Nucleus accumbens (tissue), 56 donors: ENCODE measurements around the gene BACH2.
"Not testable (repeated sequence)": the region's sequence is repeated elsewhere in the genome, so short reads cannot be mapped to it uniquely, and the experiment has no call there.

ENCODE experiments used
- DNase-seq, 56 donors: peaks; one replicate each; lab custom pipeline; 2025; lab: John Stamatoyannopoulos, UW

Gene BACH2

GRCh38 chr6:90080876-90081481 lies 215.7 kb downstream of the BACH2 start:
- DNase-seq = no peak

DNA sequence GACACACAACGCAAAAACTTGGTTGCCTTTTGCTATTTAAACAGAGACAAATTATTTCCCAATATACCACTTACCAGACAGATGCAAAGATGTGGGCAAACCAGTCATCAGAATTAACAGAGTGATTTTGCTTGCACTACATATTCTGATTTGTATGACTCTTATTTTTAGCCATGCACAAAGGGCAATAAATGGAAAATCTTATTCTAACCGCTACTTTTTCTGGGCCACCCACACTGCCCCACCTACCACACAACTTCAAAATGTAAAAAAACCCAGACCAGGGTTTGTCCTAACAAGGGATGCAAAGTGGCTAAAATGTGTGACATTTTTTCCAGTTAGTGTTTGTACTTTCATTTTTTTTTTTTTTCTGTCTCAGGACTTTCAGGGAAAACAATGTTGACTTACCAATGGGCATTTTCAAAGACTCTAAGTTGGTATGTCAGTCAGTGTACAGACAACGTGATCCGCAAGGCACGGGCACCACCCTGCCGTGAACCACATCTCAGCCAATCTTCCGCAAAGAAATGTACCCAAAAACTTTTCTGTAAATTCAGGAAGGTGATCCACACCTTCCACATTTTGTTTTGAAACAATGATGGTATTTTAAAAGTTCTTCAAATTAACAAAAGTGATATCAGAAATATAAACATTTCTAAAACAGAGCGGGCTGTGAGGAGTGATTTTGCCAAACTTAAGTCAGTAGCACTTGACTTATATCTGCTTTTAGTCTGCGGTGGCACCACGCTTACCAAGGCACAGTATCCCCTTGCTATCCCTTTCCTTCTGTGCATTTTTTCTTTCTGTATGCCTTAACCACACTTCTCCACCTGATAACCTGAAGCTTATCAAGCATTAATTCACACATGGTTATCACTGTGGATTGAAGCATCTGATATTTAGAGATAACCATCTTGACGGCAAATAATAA lies 216.8 kb downstream of the BACH2 start:
- DNase-seq = no peak

DNA sequence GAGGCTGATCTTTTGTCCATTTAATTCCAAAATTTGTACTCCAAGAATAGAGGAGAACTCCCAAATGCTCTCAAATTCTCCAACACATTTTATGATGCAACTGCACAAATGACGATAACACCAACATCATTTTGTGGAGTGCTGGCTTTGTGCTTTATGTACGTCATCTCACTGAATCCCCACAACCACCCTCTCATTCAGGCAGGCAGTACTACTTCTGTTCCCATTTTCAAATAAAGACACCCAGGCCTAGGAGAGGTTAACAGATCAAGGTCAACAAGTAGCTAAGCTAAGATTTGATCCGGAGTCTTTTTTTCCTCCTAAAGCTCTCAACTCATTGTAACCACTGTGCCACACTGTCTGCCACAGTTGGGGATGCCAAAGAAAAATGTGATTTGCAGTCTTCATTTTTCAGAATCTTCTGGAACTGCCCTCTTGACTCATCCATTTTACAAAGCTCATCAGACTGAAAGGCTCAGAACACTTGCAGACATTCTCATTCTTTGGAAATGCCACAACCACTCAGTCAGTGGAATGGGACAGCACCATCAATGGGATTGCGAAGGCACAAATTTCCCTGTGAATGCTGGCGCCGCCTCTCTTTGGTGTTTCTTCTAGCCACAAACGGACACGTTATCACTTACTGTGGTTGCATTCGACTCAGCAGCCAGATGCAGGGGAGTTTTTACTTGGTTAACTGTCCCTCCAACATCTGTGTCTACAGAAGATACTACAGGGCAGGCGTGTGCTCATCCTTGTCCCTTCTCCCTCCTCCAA lies 217.9 kb downstream of the BACH2 start:
- no peak for DNase-seq

DNA sequence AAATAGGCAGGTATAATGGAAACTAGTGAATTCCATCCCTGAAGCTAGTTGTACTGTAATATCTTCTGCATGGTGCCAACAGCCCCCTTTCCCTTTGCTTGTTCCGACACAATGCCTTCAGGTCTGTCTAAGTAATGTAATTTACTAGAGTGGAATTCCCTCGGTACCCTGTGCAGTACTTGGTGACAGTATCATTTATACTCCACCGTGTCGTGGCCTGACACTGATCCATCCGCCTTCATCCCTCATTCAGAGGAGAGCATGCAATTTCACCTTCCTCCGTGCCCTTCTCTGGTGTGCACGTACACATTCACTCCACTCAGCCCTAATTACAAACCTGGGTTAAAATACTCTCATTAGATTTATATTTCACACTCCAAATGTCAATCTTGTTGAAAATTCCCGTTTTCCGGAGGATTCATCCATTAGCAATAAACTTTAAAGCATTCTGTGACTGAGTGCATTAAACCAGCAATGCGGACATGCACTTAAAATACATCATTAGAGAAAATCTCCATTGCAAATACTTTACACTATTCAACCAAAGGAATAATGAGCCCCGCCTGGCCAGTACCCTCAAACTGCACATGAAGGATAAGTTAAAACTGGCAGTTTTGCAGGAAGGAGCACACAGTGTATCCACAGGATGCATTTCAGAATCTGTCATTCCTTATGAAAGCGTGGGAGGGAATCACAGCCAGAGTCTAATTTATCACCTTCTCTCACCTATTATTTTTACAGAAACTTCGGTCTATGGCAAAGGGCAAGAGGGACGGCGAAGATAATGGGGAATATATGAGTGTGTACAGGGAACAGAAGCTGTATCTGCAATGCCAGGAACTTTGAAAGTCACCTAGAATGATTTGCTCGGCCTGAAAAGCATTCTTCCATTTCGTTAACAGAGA lies 219.9 kb downstream of the BACH2 start:
- DNase-seq = no peak

DNA sequence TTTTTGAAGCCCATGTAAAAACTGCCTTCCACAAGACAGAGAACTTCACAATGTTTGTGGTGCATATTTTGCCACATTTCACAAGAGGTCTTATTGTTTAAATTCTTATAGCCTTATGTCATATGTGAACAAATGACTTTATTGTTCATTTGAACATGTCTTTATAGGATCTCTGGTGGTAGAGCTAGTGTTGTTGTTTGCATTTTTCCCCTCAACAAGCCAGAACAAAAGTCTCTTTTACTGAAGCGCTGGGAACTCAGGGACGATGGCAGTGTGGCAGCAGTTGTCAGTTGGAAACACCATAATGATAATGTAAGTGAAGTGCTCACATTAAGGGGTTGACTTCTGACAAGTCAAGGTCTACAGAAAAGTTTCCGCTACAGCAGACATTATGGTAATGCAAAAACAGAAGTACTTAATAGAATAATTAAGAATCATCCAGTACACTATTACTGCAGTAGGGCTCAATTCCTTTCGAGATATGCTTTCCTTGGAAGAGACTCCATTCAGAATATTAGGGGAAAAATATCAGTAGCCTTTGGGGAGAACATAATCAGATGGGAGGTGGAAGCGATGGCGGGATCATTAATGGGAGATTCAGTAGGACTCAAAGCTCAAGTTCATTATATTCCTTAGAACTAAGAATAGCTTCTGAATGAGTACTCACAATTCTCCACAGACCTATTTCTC lies 222.3 kb downstream of the BACH2 start:
- DNase-seq = peak in 19 of 56 donors; percentile 8 to 47 (median 24)

- no peak for DNase-seq
Observed at GRCh38 chr6:90072935-90073464, 223.6 kb downstream of the BACH2 start.

GRCh38 chr6:90072501-90072900 lies 224.1 kb downstream of the BACH2 start:
- DNase-seq = no peak

GRCh38 chr6:90068703-90069523 lies 227.7 kb downstream of the BACH2 start:
- peak in 1 of 56 donors; percentile 23 for DNase-seq

DNA sequence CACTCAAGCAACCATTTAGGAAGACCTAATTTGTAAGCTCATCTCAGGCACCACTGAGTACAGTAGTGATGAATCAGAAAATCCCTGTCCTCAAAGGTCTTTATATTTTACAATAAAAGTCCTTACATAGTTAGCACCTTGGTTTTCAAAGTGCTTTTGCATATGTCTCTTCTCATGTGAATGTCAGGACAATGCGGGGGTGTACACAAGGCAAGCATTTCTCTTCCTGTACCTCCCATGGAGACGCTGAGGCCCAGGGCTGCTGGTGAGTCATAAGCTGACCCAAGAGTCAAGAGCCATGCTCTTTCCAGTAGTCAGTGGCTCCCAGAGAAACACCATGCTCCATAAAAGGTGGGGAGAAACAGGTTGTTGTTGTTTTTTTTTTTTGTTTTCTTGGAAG lies 228.4 kb downstream of the BACH2 start:
- peak in 1 of 56 donors; percentile 15 for DNase-seq

GRCh38 chr6:90066697-90067096 lies 229.9 kb downstream of the BACH2 start:
- DNase-seq = no peak

GRCh38 chr6:90065173-90065572 lies 231.5 kb downstream of the BACH2 start:
- no peak for DNase-seq

DNA sequence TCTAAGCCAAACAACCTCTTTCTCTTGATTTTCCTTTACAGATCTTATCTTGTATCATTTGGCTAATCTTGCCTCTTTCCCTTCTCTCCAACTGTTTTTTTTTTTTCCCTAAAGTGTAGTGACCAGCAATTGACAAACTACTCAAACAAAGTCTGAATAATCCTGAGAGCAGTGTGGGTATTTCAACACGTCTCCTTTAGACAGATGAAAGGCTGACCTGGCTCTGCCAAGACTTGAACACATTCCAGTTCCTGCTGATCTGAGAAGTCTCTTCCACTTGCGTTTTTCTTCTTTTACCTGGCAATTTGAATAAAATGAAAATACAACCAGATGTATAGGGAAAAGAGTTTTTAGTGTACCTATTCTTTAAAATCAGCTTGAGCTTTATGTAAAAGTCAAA lies 234.0 kb downstream of the BACH2 start:
- no peak for DNase-seq

DNA sequence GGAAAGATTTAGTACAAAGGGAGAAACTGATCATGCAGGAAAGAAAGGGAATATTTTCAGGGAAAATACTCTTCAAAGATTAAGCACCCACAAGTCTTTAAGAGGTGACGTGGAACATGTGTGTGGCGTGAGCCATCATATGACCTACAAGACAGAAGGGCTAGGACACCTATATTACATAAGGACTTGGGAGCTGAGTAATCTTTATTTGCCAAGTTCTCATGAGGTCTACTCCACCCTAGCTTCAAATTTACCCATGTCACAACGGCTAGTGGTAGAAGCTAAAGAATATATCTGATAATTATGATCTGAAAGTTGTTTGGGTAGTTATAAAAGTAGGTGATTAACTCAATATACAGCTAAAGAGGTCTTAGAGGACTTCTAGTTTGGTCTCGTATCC lies 234.6 kb downstream of the BACH2 start:
- no peak for DNase-seq

DNA sequence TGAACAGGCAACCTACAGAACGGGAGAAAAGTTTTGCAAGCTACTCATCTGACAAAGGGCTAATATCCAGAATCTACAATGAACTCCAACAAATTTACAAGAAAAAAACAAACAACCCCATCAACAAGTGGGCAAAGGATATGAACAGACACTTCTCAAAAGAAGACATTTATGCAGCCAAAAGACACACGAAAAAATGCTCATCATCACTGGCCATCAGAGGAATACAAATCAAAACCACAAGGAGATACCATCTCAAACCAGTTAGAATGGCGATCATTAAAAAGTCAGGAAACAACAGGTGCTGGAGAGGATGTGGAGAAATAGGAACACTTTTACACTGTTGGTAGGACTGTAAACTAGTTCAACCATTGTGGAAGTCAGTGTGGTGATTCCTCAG lies 237.5 kb downstream of the BACH2 start:
- DNase-seq = not testable (repeated sequence)

GRCh38 chr6:90055924-90056323 lies 240.7 kb downstream of the BACH2 start:
- DNase-seq = not testable (repeated sequence)

DNA sequence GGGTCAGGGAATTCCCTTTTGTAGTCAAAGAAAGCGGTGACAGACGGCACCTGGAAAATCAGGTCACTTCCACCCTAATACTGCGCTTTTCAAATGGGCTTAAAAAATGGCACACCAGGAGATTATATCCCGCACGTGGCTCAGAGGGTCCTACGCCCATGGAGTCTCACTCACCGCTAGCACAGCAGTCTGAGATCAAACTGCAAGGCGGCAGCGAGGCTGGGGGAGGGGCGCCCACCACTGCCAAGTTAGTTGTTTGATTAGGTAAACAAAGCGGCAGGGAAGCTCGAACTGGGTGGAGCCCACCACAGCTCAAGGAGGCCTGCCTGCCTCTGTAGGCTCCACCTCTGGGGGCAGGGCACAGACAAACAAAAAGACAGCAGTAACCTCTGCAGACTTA lies 242.4 kb downstream of the BACH2 start:
- not testable (repeated sequence) for DNase-seq

DNA sequence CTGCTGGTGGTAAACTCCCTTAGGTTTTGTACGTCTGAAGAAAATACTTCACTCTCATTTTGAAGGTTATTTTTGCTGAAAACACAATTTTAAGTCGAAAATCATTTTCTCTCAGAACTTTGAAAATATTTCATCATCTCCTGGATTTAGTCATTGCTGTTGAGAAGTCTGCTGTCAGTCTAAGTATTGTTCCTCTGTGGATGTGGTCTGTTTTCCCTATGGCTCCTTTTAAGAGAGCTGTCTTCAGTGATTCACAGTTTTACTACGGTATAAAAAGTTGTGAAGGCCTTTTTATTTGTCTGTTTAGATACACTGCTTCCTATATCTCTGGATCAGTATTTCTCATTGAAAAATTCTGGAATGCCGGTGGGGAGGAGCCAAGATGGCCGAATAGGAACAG lies 243.0 kb downstream of the BACH2 start:
- no peak for DNase-seq

DNA sequence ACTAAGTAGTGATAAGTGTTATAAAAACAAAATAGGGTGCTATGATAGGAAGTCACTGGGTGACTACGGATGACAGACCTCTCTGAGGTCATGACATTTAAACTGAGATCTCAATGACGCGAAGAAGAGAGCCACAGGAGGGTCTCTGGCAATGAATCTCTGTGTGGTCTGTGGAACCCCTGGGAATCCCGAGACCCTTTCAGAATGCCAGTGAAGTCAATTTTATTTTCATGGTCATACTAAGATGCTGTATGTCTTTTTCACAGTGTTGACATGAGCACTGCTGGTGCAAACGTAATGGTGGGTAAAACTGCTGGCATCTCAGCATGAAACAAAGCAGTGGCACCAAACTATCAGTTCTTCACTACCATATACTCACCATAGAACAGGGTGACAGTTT lies 247.3 kb downstream of the BACH2 start:
- no peak for DNase-seq
